ENCODE measurements around the gene FAM3C.

FAM3C gene

GRCh38 chr7:121371367-121371766 is 24.7 kb downstream of the FAM3C start:
- H3K4me1 Mint-ChIP-seq, result peaks cover 41% of the 10 kb centered on the region
- peak overlapping the region; percentile 38 for H3K27ac Mint-ChIP-seq
- H3K36me3 Mint-ChIP-seq, result peaks cover 9% of the 10 kb centered on the region
- no peaks in the 10 kb centered on the region for H3K27me3 Mint-ChIP-seq
- no peaks in the 10 kb centered on the region for H3K9me3 Mint-ChIP-seq
- no peak overlapping the region for H3K4me3 Mint-ChIP-seq

GRCh38 chr7:121369462-121369861 is 26.6 kb downstream of the FAM3C start:
- Mint-ChIP-seq H3K27ac (peak overlapping the region; percentile 69), H3K9me3 (no peaks in the 10 kb centered on the region), H3K36me3 (peaks cover 5% of the 10 kb centered on the region), H3K4me1 (peaks cover 37% of the 10 kb centered on the region), H3K4me3 (no peak overlapping the region), H3K27me3 (no peaks in the 10 kb centered on the region)

- H3K36me3 Mint-ChIP-seq, result peaks cover 10% of the 10 kb centered on the region
- H3K27me3 Mint-ChIP-seq, result no peaks in the 10 kb centered on the region
- H3K27ac Mint-ChIP-seq, result no peak overlapping the region
- no peak overlapping the region for H3K4me3 Mint-ChIP-seq
- no peaks in the 10 kb centered on the region for H3K9me3 Mint-ChIP-seq
- peaks cover 23% of the 10 kb centered on the region for H3K4me1 Mint-ChIP-seq
Measured at GRCh38 chr7:121366852-121367431, 29.2 kb downstream of the FAM3C start.

GRCh38 chr7:121360564-121360963 is 35.5 kb downstream of the FAM3C start:
- Mint-ChIP-seq H3K9me3 (no peaks in the 10 kb centered on the region), H3K36me3 (peaks cover 22% of the 10 kb centered on the region), H3K27me3 (no peaks in the 10 kb centered on the region), H3K4me3 (no peak overlapping the region), H3K4me1 (no peaks in the 10 kb centered on the region), H3K27ac (no peak overlapping the region)

- peaks cover 16% of the 10 kb centered on the region for H3K36me3 Mint-ChIP-seq
- H3K4me1 Mint-ChIP-seq, result no peaks in the 10 kb centered on the region
- no peak overlapping the region for H3K27ac Mint-ChIP-seq
Measured at GRCh38 chr7:121355574-121355973, 40.5 kb downstream of the FAM3C start.

GRCh38 chr7:121352323-121352722 is 43.8 kb downstream of the FAM3C start:
- Mint-ChIP-seq H3K27me3 (no peaks in the 10 kb centered on the region), H3K9me3 (no peaks in the 10 kb centered on the region), H3K27ac (no peak overlapping the region), H3K4me1 (no peaks in the 10 kb centered on the region), H3K36me3 (peaks cover 14% of the 10 kb centered on the region), H3K4me3 (no peak overlapping the region)

More at GRCh38 chr7:121355574-121355973, 40.5 kb downstream of the FAM3C start:
- Mint-ChIP-seq H3K27me3 (no peaks in the 10 kb centered on the region), H3K9me3 (no peaks in the 10 kb centered on the region), H3K4me3 (no peak overlapping the region)

- no peaks in the 10 kb centered on the region for H3K4me1 Mint-ChIP-seq
- H3K27ac Mint-ChIP-seq, result no peak overlapping the region
- H3K27me3 Mint-ChIP-seq, result no peaks in the 10 kb centered on the region
- no peaks in the 10 kb centered on the region for H3K9me3 Mint-ChIP-seq
- peaks cover 17% of the 10 kb centered on the region for H3K36me3 Mint-ChIP-seq
- no peak overlapping the region for H3K4me3 Mint-ChIP-seq
Measured at GRCh38 chr7:121351682-121352081, 44.4 kb downstream of the FAM3C start.

GRCh38 chr7:121344497-121344896 is 51.6 kb downstream of the FAM3C start:
- Mint-ChIP-seq H3K4me1 (no peaks in the 10 kb centered on the region), H3K36me3 (peaks cover 4% of the 10 kb centered on the region), H3K4me3 (no peak overlapping the region), H3K9me3 (no peaks in the 10 kb centered on the region), H3K27me3 (no peaks in the 10 kb centered on the region), H3K27ac (no peak overlapping the region)

- Mint-ChIP-seq H3K4me1 (no peaks in the 10 kb centered on the region), H3K27me3 (no peaks in the 10 kb centered on the region), H3K36me3 (peaks cover 8% of the 10 kb centered on the region), H3K27ac (no peak overlapping the region), H3K4me3 (no peak overlapping the region), H3K9me3 (no peaks in the 10 kb centered on the region)
Measured at GRCh38 chr7:121344093-121344492, 52.0 kb downstream of the FAM3C start.

GRCh38 chr7:121343302-121343701 is 52.8 kb downstream of the FAM3C start:
- no peaks in the 10 kb centered on the region for H3K4me1 Mint-ChIP-seq
- no peaks in the 10 kb centered on the region for H3K9me3 Mint-ChIP-seq
- H3K27me3 Mint-ChIP-seq, result no peaks in the 10 kb centered on the region
- H3K4me3 Mint-ChIP-seq, result no peak overlapping the region
- peaks cover 12% of the 10 kb centered on the region for H3K36me3 Mint-ChIP-seq
- no peak overlapping the region for H3K27ac Mint-ChIP-seq

GRCh38 chr7:121342631-121343030 is 53.5 kb downstream of the FAM3C start:
- Mint-ChIP-seq H3K9me3 (no peaks in the 10 kb centered on the region), H3K36me3 (peaks cover 12% of the 10 kb centered on the region), H3K27ac (no peak overlapping the region), H3K27me3 (no peaks in the 10 kb centered on the region), H3K4me3 (no peak overlapping the region), H3K4me1 (no peaks in the 10 kb centered on the region)

- no peaks in the 10 kb centered on the region for H3K9me3 Mint-ChIP-seq
- no peak overlapping the region for H3K27ac Mint-ChIP-seq
- peaks cover 8% of the 10 kb centered on the region for H3K36me3 Mint-ChIP-seq
- H3K4me1 Mint-ChIP-seq, result no peaks in the 10 kb centered on the region
- H3K27me3 Mint-ChIP-seq, result no peaks in the 10 kb centered on the region
- no peak overlapping the region for H3K4me3 Mint-ChIP-seq
Measured at GRCh38 chr7:121341933-121342332, 54.2 kb downstream of the FAM3C start.

GRCh38 chr7:121339082-121339481 is 57.0 kb downstream of the FAM3C start:
- Mint-ChIP-seq H3K36me3 (peaks cover 8% of the 10 kb centered on the region), H3K27me3 (peaks cover 7% of the 10 kb centered on the region), H3K4me3 (no peak overlapping the region), H3K27ac (no peak overlapping the region), H3K9me3 (no peaks in the 10 kb centered on the region), H3K4me1 (no peaks in the 10 kb centered on the region)

GRCh38 chr7:121337398-121337797 is 58.7 kb downstream of the FAM3C start:
- no peaks in the 10 kb centered on the region for H3K4me1 Mint-ChIP-seq
- H3K36me3 Mint-ChIP-seq, result peaks cover 8% of the 10 kb centered on the region
- H3K27ac Mint-ChIP-seq, result no peak overlapping the region
- no peaks in the 10 kb centered on the region for H3K9me3 Mint-ChIP-seq
- H3K27me3 Mint-ChIP-seq, result peaks cover 10% of the 10 kb centered on the region
- no peak overlapping the region for H3K4me3 Mint-ChIP-seq

GRCh38 chr7:121336579-121336978 is 59.5 kb downstream of the FAM3C start:
- peaks cover 8% of the 10 kb centered on the region for H3K36me3 Mint-ChIP-seq
- H3K4me3 Mint-ChIP-seq, result no peak overlapping the region
- H3K9me3 Mint-ChIP-seq, result no peaks in the 10 kb centered on the region
- H3K27ac Mint-ChIP-seq, result no peak overlapping the region
- peaks cover 11% of the 10 kb centered on the region for H3K27me3 Mint-ChIP-seq
- no peaks in the 10 kb centered on the region for H3K4me1 Mint-ChIP-seq

GRCh38 chr7:121334875-121335648 is 61.0 kb downstream of the FAM3C start:
- peaks cover 22% of the 10 kb centered on the region for H3K27me3 Mint-ChIP-seq
- H3K36me3 Mint-ChIP-seq, result peaks cover 8% of the 10 kb centered on the region
- peaks cover 4% of the 10 kb centered on the region for H3K4me1 Mint-ChIP-seq
- H3K9me3 Mint-ChIP-seq, result no peaks in the 10 kb centered on the region
- H3K27ac Mint-ChIP-seq, result no peak overlapping the region
- H3K4me3 Mint-ChIP-seq, result no peak overlapping the region

Measured in activated naive CD4-positive, alpha-beta T cell treated with anti-CD3 and anti-CD28 coated beads, Interleukin-2, amount 50 U/mL, for 24 hours (primary cell).